Measurements from ENCODE around the gene TMX2. TPM values are rescaled to one million over a fixed set of nuclear protein-coding genes. Genes with fewer than 3 reads are reported as not detected.

TMX2 gene
- total and polyA plus RNA-seq, 9 of the 15 experiments (the other 6 are each of a cell fraction or from before 2014, with no cell fraction given): 176 to 433 (median 227) TPM

GRCh38 chr11:57667117-57667735, 45.2 kb upstream of the TMX2 start (continued):
- no peak for TF ChIP-seq SFPQ (IDR thresholded peaks at IDR 0.05; ENCODE audit: low read depth, low read length)
- TF ChIP-seq ZNF830 (CRISPR knock-in tag; IDR thresholded peaks at IDR 0.05): no peak
- TF ChIP-seq ARHGAP35 (IDR thresholded peaks at IDR 0.05; ENCODE audit: partially characterized antibody): no peak
- TF ChIP-seq CTCFL (IDR thresholded peaks at IDR 0.05; ENCODE audit: borderline replicate concordance, insufficient read depth, low read depth, low read length, poor library complexity, severe bottlenecking): no peak
- no peak for TF ChIP-seq RBM17 (IDR thresholded peaks at IDR 0.05; ENCODE audit: borderline replicate concordance, low read depth, low read length)
- no peak for TF ChIP-seq TFAM (CRISPR knock-in tag; conservative IDR thresholded peaks at IDR 0.05)
- peak; percentile 100 for TF ChIP-seq ZBTB40 (IDR thresholded peaks at IDR 0.05)
- peak; percentile 99 for TF ChIP-seq ZBTB40 (CRISPR knock-in tag; IDR thresholded peaks at IDR 0.05)
- no peak for TF ChIP-seq ZKSCAN3 (CRISPR knock-in tag; IDR thresholded peaks at IDR 0.05)
- TF ChIP-seq THAP12 (CRISPR knock-in tag; IDR thresholded peaks at IDR 0.05): no peak
- no peak for TF ChIP-seq ZNF175 (CRISPR knock-in tag; IDR thresholded peaks at IDR 0.05; ENCODE audit: low read depth)
